Renal pelvis (tissue), 3 donors: ENCODE results near the gene BMP15. TPM values are rescaled to one million over a fixed set of nuclear protein-coding genes. Genes with fewer than 3 reads are reported as not detected.

Experiments used
- polyA plus RNA-seq, 3 donors: library from polyadenylated mRNA; unstranded; fragments of 120-200 nt; gene quantifications; one replicate each; pipeline ENCODE4 v1.2.1, GENCODE V29; 2013; ENCODE audit not compliant: insufficient read length in 3 of 3

The BMP15 gene
- polyA plus RNA-seq, 3 donors: not detected

Other genes starting within 250 kb of the BMP15 start
- gene SHROOM4, start 96.5 kb upstream of the BMP15 start, polyA plus RNA-seq: 10 to 100 TPM; 14.6 to 23.1 (median 21.8) TPM